H9 (cell line): ENCODE data around the gene SH3TC1. TPM values are rescaled to one million over a fixed set of nuclear protein-coding genes. Genes with fewer than 3 reads are reported as not detected.

Experiments
- DNase-seq: peaks from one replicate; pipeline ENCODE4 v3.0.0-alpha.2; 2017
- H2AFZ ChIP-seq: one replicate; pipeline ENCODE4 v1.6.1; 2013; ENCODE audit warnings: mild to moderate bottlenecking, low read length, control low read depth, moderate library complexity
- H2AK5ac ChIP-seq: 2 replicates; pipeline ENCODE4 v1.6.1; 2013; ENCODE audit warnings: low read length, control low read depth, mixed read lengths; ENCODE audit not compliant: insufficient read length
- H2BK120ac ChIP-seq: one replicate; pipeline ENCODE4 v1.6.1; 2013; ENCODE audit warnings: low read depth, mild to moderate bottlenecking, low read length, control low read depth, inconsistent platforms; ENCODE audit not compliant: poor library complexity, severe bottlenecking
- H2BK12ac ChIP-seq: 2 replicates; pipeline ENCODE4 v1.6.1; 2013; ENCODE audit warnings: low read length, control low read depth, mixed read lengths, low read depth; ENCODE audit not compliant: insufficient read length
- H2BK15ac ChIP-seq: 2 replicates; pipeline ENCODE4 v1.6.1; 2013; ENCODE audit warnings: low read depth, low read length, control low read depth
- H2BK20ac ChIP-seq: one replicate; pipeline ENCODE4 v1.6.1; 2013; ENCODE audit warnings: low read depth, mild to moderate bottlenecking, low read length, control low read depth, inconsistent platforms; ENCODE audit not compliant: poor library complexity, severe bottlenecking
- H2BK5ac ChIP-seq: 2 replicates; pipeline ENCODE4 v1.6.1; 2013; ENCODE audit warnings: low read length, control low read depth, mixed read lengths; ENCODE audit not compliant: insufficient read length
- H3K14ac ChIP-seq: 2 replicates; pipeline ENCODE4 v1.6.1; 2013; ENCODE audit warnings: low read length, control low read depth; ENCODE audit not compliant: insufficient read depth
- H3K18ac ChIP-seq: 2 replicates; pipeline ENCODE4 v1.6.1; 2013; ENCODE audit warnings: low read depth, mild to moderate bottlenecking, mixed read lengths, low read length, control low read depth; ENCODE audit not compliant: insufficient read length
- H3K23ac ChIP-seq: 2 replicates; pipeline ENCODE4 v1.6.1; 2013; ENCODE audit warnings: low read length, control low read depth, mixed read lengths, low read depth; ENCODE audit not compliant: insufficient read length
- H3K23me2 ChIP-seq: 2 replicates; pipeline ENCODE4 v1.6.1; 2013; ENCODE audit warnings: low read depth, mild to moderate bottlenecking, mixed read lengths, low read length, control low read depth; ENCODE audit not compliant: insufficient read length, poor library complexity, severe bottlenecking
- H3K27ac ChIP-seq: 2 replicates; pipeline ENCODE4 v1.5.1; 2013; ENCODE audit warnings: low read length, control low read depth, mixed read lengths, low read depth; ENCODE audit not compliant: insufficient read length
- H3K27me3 ChIP-seq: 2 replicates; pipeline ENCODE4 v1.6.1; 2013; ENCODE audit warnings: low read length, control low read depth, inconsistent platforms; ENCODE audit not compliant: insufficient read depth
- H3K4ac ChIP-seq: 2 replicates; pipeline ENCODE4 v1.6.1; 2013; ENCODE audit warnings: low read depth, mild to moderate bottlenecking, control low read depth, inconsistent platforms, low read length, moderate library complexity
- H3K4me1 ChIP-seq: 2 replicates; pipeline ENCODE4 v1.6.1; 2013; ENCODE audit warnings: low read length, control low read depth, inconsistent platforms; ENCODE audit not compliant: insufficient read depth
- H3K4me2 ChIP-seq: 2 replicates; pipeline ENCODE4 v1.6.1; 2013; ENCODE audit warnings: low read length, control low read depth, mixed read lengths; ENCODE audit not compliant: insufficient read length, insufficient read depth
- H3K56ac ChIP-seq: 2 replicates; pipeline ENCODE4 v1.6.1; 2013; ENCODE audit warnings: low read depth, mild to moderate bottlenecking, mixed read lengths, low read length, control low read depth; ENCODE audit not compliant: insufficient read length
- H3K79me1 ChIP-seq: 2 replicates; pipeline ENCODE4 v1.6.1; 2013; ENCODE audit warnings: low read depth, mild to moderate bottlenecking, moderate library complexity, low read length, control low read depth, inconsistent platforms; ENCODE audit not compliant: insufficient read depth, poor library complexity, severe bottlenecking
- H3K79me2 ChIP-seq: 2 replicates; pipeline ENCODE4 v1.6.1; 2013; ENCODE audit warnings: low read length, control low read depth, inconsistent platforms; ENCODE audit not compliant: insufficient read depth
- H3K9ac ChIP-seq: 2 replicates; pipeline ENCODE4 v1.6.1; 2013; ENCODE audit warnings: low read length, control low read depth, mixed read lengths; ENCODE audit not compliant: insufficient read length; ENCODE audit errors: extremely low read depth
- H3K9me3 ChIP-seq: one replicate; pipeline ENCODE4 v1.6.1; 2013; ENCODE audit warnings: low read depth, low read length, inconsistent platforms; ENCODE audit not compliant: control insufficient read depth
- H3T11ph ChIP-seq: one replicate; pipeline ENCODE4 v1.6.1; 2013; ENCODE audit warnings: mild to moderate bottlenecking, low read length, control low read depth, inconsistent platforms
- H4K20me1 ChIP-seq: one replicate; pipeline ENCODE4 v1.6.1; 2013; ENCODE audit not compliant: control insufficient read depth, insufficient read length, insufficient read depth
- H4K5ac ChIP-seq: 2 replicates; pipeline ENCODE4 v1.6.1; 2013; ENCODE audit warnings: low read depth, mild to moderate bottlenecking, mixed read lengths, low read length, control low read depth; ENCODE audit not compliant: insufficient read length
- H4K8ac ChIP-seq: replicated peaks from 2 replicates; pipeline ENCODE4 v1.6.1; 2013; ENCODE audit warnings: low read length, control low read depth, mixed read lengths, low read depth; ENCODE audit not compliant: insufficient read length
- H4K91ac ChIP-seq: 2 replicates; pipeline ENCODE4 v1.6.1; 2013; ENCODE audit warnings: low read depth, mild to moderate bottlenecking, moderate library complexity, mixed read lengths, low read length, control low read depth; ENCODE audit not compliant: insufficient read length
- H3K27ac Mint-ChIP-seq, 3 experiments: 2 replicates in 2 of 3; 3 replicates in 1 of 3; pipeline ENCODE4 v1.8.0; 2020 to 2021; ENCODE audit warnings: mixed read lengths in 3 of 3, mild to moderate bottlenecking in 1 of 3, moderate library complexity in 1 of 3
- H3K27me3 Mint-ChIP-seq: 2 replicates; pipeline ENCODE4 v1.8.0; 2021; ENCODE audit warnings: low read depth, mild to moderate bottlenecking, moderate library complexity, mixed read lengths
- H3K36me3 Mint-ChIP-seq, 3 experiments: 2 replicates in 2 of 3; 3 replicates in 1 of 3; pipeline ENCODE4 v1.8.0; 2020 to 2021; ENCODE audit warnings: low read depth in 3 of 3, mixed read lengths in 3 of 3; ENCODE audit not compliant: insufficient read depth in 1 of 3
- H3K4me1 Mint-ChIP-seq, 2 experiments: 2 replicates each; pipeline ENCODE4 v1.8.0; 2020; ENCODE audit warnings: mixed read lengths in 2 of 2
- H3K4me3 Mint-ChIP-seq, 2 experiments: 2 replicates in 1 of 2; 3 replicates in 1 of 2; pipeline ENCODE4 v1.8.0; 2020 to 2021; ENCODE audit warnings: mild to moderate bottlenecking in 2 of 2, mixed read lengths in 2 of 2, moderate library complexity in 1 of 2
- H3K9me3 Mint-ChIP-seq, 2 experiments: 2 replicates in 1 of 2; 3 replicates in 1 of 2; pipeline ENCODE4 v1.8.0; 2020; ENCODE audit warnings: mild to moderate bottlenecking in 2 of 2, mixed read lengths in 2 of 2, moderate library complexity in 1 of 2
- WGBS: extraction: QIAGEN DNeasy Blood & Tissue Kit; methylation state at CpG from one replicate; pipeline ENCODE4 v1.1.7; 2013; ENCODE audit warnings: missing lambda C conversion rate, low lambda C conversion rate, mixed read lengths; ENCODE audit not compliant: insufficient read length; ENCODE audit errors: extremely low coverage; 5-methylcytosine and 5-hydroxymethylcytosine counted together
- total RNA-seq: library from RNA; stranded (reverse); gene quantifications from 2 replicates; pipeline ENCODE4 v1.2.1, GENCODE V29; 2021
- TF ChIP-seq, protein P1 (sequence below): fragments of 200-600 bp; sonication (generic); conservative IDR thresholded peaks from 3 replicates; pipeline ENCODE4 v1.8.0; 2021; ENCODE audit warnings: antibody characterized with exemption, mild to moderate bottlenecking

The SH3TC1 gene
- total RNA-seq, 1 experiment from 2014 or later = 0.74 TPM

DNA sequence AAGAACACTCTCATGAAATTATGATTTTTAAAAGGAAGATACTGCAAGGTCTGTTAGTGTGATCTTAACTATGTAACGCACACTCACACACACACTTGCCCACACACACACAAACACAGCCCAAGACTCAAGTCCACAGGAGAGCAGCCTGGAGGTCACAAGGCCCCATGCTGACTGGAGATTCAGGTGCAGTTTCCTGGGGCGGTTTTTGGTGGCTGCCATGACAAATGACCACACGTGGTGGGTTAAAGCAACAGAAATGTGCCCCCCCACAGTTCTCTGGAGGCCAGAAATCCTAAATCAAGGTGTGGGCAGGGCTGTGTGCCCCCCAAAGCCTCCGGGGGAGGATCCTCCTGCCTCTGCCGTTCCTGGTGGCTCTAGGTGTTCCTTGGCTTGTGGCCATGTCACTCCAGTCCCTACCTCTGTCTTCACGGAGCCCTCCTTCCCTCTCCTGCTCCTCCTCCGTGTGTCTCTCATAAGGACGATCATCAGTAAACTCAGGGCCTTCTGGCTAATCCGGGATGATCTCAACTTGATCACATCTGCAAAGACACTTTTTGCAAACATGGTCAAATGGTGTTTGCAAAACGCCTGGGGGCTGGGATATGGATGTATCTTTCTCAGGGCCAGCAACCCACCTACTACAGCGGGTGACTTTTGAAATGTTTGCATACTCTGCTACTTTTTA is 60.8 kb downstream of the SH3TC1 start:
- Histone ChIP-seq H3K79me2 (no peaks in the 10 kb centered on the region), H3K23me2 (no peaks in the 10 kb centered on the region), H3K4me1 (no peaks in the 10 kb centered on the region), H2BK20ac (no peak overlapping the region), H2BK12ac (no peak overlapping the region), H3K9me3 (no peaks in the 10 kb centered on the region), H3K56ac (no peak overlapping the region), H4K20me1 (no peaks in the 10 kb centered on the region), H3K27me3 (no peaks in the 10 kb centered on the region), H3K9ac (no peak overlapping the region), H2BK120ac (no peak overlapping the region), H3K79me1 (no peaks in the 10 kb centered on the region), H2BK15ac (no peak overlapping the region), H3T11ph (no peak overlapping the region), H3K14ac (no peak overlapping the region; the same call in 1 of the 2 replicates), H2AFZ (no peak overlapping the region), H3K18ac (no peak overlapping the region), H2AK5ac (no peak overlapping the region), H4K8ac (no peak overlapping the region), H3K4me2 (no peak overlapping the region), H3K4ac (no peak overlapping the region), H2BK5ac (no peak overlapping the region), H4K5ac (no peak overlapping the region), H4K91ac (no peak overlapping the region), H3K27ac (no peak overlapping the region), H3K23ac (no peak overlapping the region)
- DNase-seq = no peak
- Mint-ChIP-seq H3K4me3 (no peak overlapping the region), H3K9me3 (no peaks in the 10 kb centered on the region; a peak in 1 of 5 replicates), H3K36me3 (no peaks in the 10 kb centered on the region), H3K27me3 (peaks cover 5% of the 10 kb centered on the region), H3K27ac (no peak overlapping the region), H3K4me1 (peaks cover 0 to 11% of the 10 kb centered on the region in 2 experiments; a peak in 2 of 4 replicates)
- WGBS = no CpG with 5 or more reads among the region's 11 CpGs
- TF ChIP-seq, protein P1, sequence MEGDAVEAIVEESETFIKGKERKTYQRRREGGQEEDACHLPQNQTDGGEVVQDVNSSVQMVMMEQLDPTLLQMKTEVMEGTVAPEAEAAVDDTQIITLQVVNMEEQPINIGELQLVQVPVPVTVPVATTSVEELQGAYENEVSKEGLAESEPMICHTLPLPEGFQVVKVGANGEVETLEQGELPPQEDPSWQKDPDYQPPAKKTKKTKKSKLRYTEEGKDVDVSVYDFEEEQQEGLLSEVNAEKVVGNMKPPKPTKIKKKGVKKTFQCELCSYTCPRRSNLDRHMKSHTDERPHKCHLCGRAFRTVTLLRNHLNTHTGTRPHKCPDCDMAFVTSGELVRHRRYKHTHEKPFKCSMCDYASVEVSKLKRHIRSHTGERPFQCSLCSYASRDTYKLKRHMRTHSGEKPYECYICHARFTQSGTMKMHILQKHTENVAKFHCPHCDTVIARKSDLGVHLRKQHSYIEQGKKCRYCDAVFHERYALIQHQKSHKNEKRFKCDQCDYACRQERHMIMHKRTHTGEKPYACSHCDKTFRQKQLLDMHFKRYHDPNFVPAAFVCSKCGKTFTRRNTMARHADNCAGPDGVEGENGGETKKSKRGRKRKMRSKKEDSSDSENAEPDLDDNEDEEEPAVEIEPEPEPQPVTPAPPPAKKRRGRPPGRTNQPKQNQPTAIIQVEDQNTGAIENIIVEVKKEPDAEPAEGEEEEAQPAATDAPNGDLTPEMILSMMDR = no peak
